NCI-H2081 (cell line): ENCODE measurements around the gene MUC5B.
"Not testable (repeated sequence)": the region's sequence is repeated elsewhere in the genome, so short reads cannot be mapped to it uniquely, and the experiment has no call there.

Source experiments
- DNase-seq, 2 experiments: peaks; one replicate each; lab custom pipeline; 2025; lab: John Stamatoyannopoulos, UW

MUC5B gene

DNA sequence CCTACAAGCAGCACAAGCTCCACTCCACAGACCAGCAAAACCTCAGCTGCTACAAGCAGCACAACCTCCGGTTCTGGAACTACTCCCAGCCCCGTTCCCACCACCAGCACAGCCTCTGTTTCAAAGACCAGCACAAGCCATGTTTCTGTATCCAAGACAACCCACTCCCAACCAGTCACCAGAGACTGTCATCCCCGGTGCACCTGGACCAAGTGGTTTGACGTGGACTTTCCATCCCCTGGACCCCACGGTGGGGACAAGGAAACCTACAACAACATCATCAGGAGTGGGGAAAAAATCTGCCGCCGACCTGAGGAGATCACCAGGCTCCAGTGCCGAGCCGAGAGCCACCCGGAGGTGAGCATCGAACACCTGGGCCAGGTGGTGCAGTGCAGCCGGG, 33.0 kb upstream of the MUC5B start:
- DNase-seq: not testable (repeated sequence)

DNA sequence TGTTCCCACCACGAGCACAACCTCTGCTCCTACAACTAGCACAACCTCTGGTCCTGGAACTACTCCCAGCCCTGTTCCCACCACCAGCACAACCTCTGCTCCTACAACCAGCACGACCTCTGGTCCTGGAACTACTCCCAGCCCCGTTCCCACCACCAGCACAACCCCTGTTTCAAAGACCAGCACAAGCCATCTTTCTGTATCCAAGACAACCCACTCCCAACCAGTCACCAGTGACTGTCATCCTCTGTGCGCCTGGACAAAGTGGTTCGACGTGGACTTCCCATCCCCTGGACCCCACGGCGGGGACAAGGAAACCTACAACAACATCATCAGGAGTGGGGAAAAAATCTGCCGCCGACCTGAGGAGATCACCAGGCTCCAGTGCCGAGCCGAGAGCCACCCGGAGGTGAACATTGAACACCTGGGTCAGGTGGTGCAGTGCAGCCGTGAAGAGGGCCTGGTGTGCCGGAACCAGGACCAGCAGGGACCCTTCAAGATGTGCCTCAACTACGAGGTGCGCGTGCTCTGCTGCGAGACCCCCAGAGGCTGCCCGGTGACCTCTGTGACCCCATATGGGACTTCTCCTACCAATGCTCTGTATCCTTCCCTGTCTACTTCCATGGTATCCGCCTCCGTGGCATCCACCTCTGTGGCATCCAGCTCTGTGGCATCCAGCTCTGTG, 30.9 kb upstream of the MUC5B start:
- DNase-seq: not testable (repeated sequence)

GRCh38 chr11:1192741-1193325, 30.0 kb upstream of the MUC5B start:
- DNase-seq: no peak

DNA sequence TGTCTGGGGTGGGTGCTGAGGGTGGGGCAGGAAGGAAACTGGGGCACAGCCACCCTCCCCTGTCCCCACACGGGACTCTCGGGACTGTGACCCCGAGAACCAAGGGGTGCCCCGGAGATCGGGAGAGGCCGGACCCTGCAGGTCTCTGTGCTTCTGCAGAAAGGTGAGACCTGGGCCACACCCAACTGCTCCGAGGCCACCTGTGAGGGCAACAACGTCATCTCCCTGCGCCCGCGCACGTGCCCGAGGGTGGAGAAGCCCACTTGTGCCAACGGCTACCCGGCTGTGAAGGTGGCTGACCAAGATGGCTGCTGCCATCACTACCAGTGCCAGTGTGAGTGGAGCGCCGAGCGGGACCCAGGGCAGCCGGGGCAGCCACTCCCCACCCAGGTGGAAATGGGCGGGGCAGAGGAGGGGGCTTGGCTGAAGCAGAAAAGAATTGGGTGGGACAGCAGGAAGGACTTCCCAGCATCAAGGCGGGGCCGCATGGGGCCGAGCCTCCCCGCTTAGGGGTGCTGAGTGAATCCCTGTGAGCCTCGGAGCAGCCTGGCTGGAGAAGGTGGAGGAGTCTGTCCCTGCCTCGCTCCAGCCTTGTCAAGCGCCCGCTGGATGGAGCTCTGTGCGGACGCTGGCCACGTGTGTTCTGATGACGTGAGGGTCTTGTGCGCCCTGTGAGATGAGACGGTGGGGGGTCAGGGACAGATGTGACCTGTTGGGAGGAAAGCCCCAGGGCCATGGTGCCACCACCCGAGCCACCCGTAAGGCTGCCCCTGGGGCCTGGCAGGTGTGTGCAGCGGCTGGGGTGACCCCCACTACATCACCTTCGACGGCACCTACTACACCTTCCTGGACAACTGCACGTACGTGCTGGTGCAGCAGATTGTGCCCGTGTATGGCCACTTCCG, 29.3 kb upstream of the MUC5B start:
- no peak for DNase-seq

GRCh38 chr11:1194231-1194976, 28.5 kb upstream of the MUC5B start:
- no peak for DNase-seq

DNA sequence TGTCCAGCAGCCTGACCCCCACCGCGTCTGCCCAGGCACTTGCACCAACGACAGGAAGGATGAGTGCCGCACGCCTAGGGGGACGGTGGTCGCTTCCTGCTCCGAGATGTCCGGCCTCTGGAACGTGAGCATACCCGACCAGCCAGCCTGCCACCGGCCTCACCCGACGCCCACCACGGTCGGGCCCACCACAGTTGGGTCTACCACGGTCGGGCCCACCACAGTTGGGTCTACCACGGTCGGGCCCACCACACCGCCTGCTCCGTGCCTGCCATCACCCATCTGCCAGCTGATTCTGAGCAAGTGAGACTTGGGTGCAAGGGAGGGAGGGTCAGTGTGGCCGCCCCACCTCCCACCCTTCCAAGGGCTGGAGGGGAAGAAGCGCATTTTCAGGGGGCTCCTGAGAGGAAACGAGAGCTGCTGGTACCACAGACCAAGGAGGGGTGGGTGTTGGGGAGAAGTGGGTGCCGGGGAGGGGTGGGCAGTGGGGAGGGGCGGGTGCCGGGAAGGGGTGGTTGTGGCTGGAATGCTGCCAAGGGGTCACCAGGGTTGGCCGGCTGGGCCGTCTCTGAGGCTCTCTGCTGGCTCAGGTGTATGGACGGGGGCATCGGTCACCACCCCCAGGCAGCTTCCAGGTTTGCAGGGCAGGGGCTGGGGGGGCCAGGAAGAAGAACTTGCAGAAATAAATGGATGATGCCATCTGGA, 27.7 kb upstream of the MUC5B start:
- no peak for DNase-seq

GRCh38 chr11:1195682-1196515, 27.0 kb upstream of the MUC5B start:
- no peak for DNase-seq

DNA sequence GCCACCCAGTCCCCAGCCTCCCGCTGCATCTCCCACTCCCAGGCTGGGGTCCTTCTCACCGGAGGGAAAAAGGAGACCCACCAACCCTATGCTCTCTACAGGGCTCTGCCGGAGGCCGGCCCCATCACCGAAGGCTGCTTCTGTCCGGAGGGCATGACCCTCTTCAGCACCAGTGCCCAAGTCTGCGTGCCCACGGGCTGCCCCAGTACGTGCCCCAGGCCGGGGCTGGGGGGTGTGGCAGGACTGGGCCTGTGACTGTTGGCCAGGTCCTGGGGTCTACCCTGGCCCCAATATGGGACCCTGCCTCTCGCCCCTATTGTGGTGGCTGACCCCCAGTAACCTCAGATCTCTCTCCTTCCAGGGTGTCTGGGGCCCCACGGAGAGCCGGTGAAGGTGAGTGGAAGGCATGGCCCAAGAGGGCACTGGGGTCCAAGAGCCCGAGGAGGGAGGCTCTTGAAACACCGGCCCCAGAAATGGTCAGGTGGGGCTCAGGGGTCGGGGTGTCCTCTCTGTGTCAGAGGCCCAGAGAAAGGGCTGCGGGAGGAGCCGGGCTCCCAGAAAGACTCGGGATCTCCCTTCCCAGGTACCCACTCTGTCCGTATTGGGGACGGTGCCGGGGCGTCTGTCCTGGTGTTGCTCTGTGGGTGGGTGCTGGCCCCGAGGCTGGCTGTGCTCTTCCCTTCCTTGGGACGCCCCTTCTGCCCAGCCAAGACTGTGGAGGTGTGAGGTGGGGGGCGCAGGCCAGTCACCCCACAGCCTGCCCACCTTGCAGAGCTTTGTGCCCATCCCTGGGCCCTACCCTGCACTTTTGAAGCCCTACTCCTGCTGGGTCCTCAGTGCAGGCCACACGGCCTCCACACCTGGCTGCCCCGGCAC, 26.1 kb upstream of the MUC5B start:
- no peak for DNase-seq

- DNase-seq: no peak
Measured at GRCh38 chr11:1197431-1197885, 25.4 kb upstream of the MUC5B start.

DNA sequence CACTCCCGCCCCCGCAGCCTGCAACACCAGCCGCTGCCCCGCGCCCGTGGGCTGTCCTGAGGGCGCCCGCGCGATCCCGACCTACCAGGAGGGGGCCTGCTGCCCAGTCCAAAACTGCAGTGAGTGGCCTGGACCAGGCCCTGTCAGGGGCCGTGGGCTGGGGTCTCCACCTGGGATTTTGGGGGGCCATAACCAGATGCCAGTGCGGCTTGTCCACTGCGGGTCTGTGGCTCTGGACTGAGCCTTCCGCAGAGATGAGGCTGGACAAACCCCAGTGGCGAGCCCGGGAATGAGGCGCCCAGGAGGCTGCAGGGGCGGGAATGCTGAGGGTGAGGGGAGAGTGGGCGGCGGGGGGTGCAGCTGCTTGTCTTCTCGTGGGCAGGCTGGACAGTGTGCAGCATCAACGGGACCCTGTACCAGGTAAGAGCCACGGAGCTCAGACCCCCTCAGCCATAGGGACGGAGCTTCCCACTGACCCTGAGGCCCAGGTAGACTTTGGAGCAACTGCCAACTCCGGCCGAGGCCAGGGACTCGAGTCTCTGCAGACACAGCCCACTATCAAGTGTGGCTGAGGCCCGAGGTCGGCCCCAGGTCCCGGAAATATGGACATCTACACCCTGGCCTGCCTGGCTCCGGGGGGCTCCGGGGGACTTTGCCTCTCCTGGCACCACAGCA, 24.8 kb upstream of the MUC5B start:
- no peak for DNase-seq

DNA sequence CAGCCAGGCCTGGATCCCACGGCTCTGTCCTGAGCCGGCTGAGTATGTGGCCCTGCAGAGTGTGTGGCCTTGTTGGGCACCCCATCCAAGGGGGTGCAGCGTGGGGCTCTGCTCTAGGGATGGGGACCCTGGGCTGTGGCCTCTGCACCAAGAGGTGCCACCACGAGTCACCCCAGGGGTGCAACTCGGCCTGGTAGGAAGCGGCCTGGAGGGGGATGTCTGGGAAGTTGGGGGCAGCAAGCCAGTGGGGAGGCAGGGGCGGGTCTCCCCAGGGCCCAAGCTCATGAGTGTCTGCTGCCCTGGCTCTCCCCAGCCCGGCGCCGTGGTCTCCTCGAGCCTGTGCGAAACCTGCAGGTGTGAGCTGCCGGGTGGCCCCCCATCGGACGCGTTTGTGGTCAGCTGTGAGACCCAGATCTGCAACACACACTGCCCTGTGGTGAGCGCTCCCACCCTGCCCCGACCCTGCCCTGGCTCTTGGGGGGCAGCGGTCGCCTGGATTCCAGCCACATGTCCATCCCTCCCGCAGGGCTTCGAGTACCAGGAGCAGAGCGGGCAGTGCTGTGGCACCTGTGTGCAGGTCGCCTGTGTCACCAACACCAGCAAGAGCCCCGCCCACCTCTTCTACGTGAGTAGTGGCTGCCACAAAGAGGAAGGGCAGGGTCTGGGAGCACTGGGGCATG, 24.2 kb upstream of the MUC5B start:
- no peak for DNase-seq

- DNase-seq: no peak
Measured at GRCh38 chr11:1199241-1199750, 23.6 kb upstream of the MUC5B start.

DNA sequence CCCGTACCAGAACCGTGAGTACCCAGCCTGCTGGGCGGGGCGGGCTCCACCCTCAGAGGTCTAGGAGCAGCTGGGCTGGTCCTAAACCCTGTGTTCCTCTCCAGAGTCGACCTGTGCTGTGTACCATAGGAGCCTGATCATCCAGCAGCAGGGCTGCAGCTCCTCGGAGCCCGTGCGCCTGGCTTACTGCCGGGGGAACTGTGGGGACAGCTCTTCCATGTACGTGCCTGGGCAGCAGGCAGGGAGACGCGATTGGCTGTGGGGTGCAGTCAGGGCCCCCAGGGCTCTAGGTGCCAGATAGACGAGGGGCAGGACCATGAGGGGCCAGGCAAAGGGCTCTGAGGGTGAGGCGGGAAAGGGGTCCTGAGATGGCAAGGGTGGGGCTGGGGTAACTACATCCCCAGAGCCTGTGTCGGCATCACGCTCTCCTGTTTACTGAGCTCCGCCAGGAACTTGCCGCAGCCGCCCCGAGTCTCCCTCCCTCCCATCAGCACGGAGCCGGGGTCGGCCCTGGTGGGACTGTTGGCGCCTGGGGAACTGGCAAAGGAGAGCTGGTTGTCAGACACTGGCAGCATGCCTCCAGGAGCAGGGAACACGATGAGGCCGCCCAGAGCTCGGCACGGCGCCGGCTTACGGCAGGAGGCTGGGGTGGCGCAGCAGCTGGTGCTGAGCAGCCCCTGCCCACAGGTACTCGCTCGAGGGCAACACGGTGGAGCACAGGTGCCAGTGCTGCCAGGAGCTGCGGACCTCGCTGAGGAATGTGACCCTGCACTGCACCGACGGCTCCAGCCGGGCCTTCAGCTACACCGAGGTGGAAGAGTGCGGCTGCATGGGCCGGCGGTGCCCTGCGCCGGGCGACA, 22.9 kb upstream of the MUC5B start:
- DNase-seq: no peak

GRCh38 chr11:1200611-1201191, 22.2 kb upstream of the MUC5B start:
- DNase-seq: no peak

- DNase-seq: no peak
Measured at GRCh38 chr11:1201395-1202153, 21.3 kb upstream of the MUC5B start.

DNA sequence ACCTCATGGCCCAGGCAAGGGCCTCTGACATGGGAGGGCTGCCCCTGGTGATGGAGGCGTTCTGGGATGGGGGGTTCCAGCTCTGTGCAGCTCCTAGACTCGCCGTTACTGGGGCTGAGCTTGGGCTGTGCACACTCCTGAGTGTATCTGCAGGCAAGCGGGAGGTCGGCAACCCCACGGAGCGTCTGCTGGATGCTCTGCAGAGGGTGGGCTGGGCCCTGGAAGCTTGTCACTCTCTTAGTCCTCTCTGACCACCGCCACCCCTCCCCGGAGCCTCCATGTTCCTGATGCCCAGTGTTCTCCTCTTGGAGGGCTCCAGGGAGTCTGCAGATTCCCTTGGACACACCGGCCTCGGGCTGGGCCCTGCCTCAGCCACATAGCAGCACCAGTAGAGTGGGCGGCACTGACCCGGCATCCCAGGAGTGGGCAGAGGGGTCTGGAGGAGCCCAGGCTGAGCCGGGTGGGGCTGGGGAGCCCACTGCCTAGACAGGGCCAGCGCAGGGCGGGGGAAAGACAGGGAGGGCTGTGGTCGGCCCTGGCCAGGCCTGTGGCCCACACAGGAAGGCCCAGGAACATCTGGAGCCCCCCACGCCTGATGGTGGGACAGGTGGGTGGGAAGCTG, 20.6 kb upstream of the MUC5B start:
- DNase-seq: no peak
